ENCODE data around the gene WDR70. TPM values are rescaled to one million over a fixed set of nuclear protein-coding genes. Genes with fewer than 3 reads are reported as not detected.

Gene WDR70
- total and polyA plus RNA-seq, 4 experiments from 2014 or later: 23.5 to 43.2 (median 29.9) TPM

DNA sequence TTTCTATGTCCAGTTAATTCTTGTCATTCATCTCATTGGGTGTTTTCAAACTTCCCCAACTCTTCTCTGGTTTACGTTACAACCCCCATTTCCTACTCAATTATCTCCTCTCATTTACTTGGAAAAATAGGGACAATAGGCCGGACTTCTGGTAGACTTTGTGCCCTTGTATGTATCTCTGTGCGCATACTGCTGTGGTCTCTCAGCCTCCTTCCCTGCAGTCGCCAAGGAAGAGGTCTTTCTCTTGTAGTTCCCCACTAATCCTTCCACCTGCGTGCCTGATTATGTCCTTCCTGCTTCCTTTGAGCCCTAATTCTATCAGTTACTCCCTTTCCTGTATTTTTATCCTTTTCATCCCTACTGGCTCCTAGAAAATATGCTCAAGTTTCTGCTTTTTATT lies 284.4 kb downstream of the WDR70 start:
- H3K4me3 Mint-ChIP-seq: no peak overlapping the region
- no peaks in the 10 kb centered on the region for H3K9me3 Mint-ChIP-seq
- no peaks in the 10 kb centered on the region for H3K27me3 Mint-ChIP-seq
- CTCF ChIA-PET (ENCODE audit: partially characterized antibody): no interaction called here
- Histone ChIP-seq H3K27ac (ENCODE audit: low read depth, low read length) (no peak overlapping the region), H3K36me3 (ENCODE audit: insufficient read depth, low read length) (peaks cover 4% of the 10 kb centered on the region), H3K4me3 (ENCODE audit: low read length in 2 of 2) (no peak overlapping the region), H3K4me1 (ENCODE audit: insufficient read depth, low read length) (no peaks in the 10 kb centered on the region), H3K9me3 (ENCODE audit: control insufficient read depth in 1 of 2, low read length in 2 of 2) (no peaks in the 10 kb centered on the region), H3K27me3 (ENCODE audit: insufficient read depth, low read length) (no peaks in the 10 kb centered on the region)
- peak overlapping the region in 1 of 7 donors; percentile 54 for H3K27ac Mint-ChIP-seq
- peaks cover 0 to 4% (median under 1%) of the 10 kb centered on the region in 4 donors for H3K4me1 Mint-ChIP-seq
- H3K36me3 Mint-ChIP-seq: peaks cover 6 to 39% of the 10 kb centered on the region in 2 donors
- intact Hi-C loops (cut with micrococcal nuclease): no loop called here
- POLR2A ChIA-PET (ENCODE audit: partially characterized antibody): no interaction called here
- no peak for DNase-seq

DNA sequence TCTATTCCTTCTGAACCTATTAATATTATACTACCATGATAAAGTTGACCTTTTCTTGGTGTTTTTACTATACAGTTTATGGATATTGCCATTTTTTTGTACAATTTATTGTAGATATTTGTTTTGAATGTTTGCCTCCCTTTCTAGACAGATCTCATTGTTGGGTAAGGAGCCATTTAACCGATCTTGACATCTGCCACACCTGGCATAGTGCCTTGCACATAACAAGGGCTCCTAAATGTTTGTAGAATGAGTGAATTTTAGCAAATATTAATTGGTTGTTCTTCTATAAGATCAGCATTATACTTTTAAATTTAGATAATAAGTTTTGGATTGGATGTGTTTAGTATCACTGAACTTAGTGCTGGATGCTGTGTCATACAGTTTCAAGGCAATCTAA lies 285.4 kb downstream of the WDR70 start:
- Histone ChIP-seq H3K9me3 (ENCODE audit: control insufficient read depth in 1 of 2, low read length in 2 of 2) (no peaks in the 10 kb centered on the region), H3K27me3 (ENCODE audit: insufficient read depth, low read length) (no peaks in the 10 kb centered on the region), H3K4me1 (ENCODE audit: insufficient read depth, low read length) (no peaks in the 10 kb centered on the region), H3K27ac (ENCODE audit: low read depth, low read length) (no peak overlapping the region), H3K4me3 (ENCODE audit: low read length in 2 of 2) (no peak overlapping the region), H3K36me3 (ENCODE audit: insufficient read depth, low read length) (peaks cover 6% of the 10 kb centered on the region)
- H3K9me3 Mint-ChIP-seq: no peaks in the 10 kb centered on the region
- ChIA-PET CTCF (ENCODE audit: partially characterized antibody) (no interaction called here), POLR2A (ENCODE audit: partially characterized antibody) (no interaction called here)
- no peak overlapping the region for H3K4me3 Mint-ChIP-seq
- H3K27ac Mint-ChIP-seq: no peak overlapping the region
- H3K4me1 Mint-ChIP-seq: peaks cover 0 to 7% (median under 1%) of the 10 kb centered on the region in 4 donors
- intact Hi-C loops (cut with micrococcal nuclease): no loop called here
- H3K36me3 Mint-ChIP-seq: peaks cover 6 to 49% of the 10 kb centered on the region in 2 donors
- no peaks in the 10 kb centered on the region for H3K27me3 Mint-ChIP-seq
- DNase-seq: no peak

DNA sequence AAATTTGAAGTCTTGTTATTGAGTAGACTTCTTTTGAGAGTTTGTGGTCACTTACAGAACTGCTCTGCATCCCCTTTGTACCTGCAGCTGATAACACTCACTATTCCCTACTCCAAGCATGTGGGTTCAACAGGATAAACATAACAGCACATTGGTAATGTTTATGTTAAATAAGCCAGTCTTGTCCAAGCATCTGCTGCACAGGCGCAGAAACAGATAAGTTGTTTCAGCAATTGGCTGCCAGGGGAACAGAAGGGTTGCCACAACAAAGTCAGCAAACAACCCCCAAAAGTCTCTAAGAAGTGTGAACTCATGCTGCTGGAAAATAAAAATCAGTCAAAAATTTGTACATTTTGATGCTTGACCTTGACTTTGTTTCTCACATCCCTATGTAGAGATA lies 286.2 kb downstream of the WDR70 start:
- Mint-ChIP-seq H3K9me3 (no peaks in the 10 kb centered on the region), H3K27ac (no peak overlapping the region), H3K4me3 (no peak overlapping the region), H3K36me3 (peaks cover 6 to 55% of the 10 kb centered on the region in 2 donors), H3K4me1 (peaks cover 2 to 14% (median 5%) of the 10 kb centered on the region in 4 donors), H3K27me3 (no peaks in the 10 kb centered on the region)
- Histone ChIP-seq H3K4me1 (ENCODE audit: insufficient read depth, low read length) (no peaks in the 10 kb centered on the region), H3K9me3 (ENCODE audit: control insufficient read depth in 1 of 2, low read length in 2 of 2) (no peaks in the 10 kb centered on the region), H3K27me3 (ENCODE audit: insufficient read depth, low read length) (no peaks in the 10 kb centered on the region), H3K27ac (ENCODE audit: low read depth, low read length) (no peak overlapping the region), H3K4me3 (ENCODE audit: low read length in 2 of 2) (no peak overlapping the region), H3K36me3 (ENCODE audit: insufficient read depth, low read length) (peaks cover 6% of the 10 kb centered on the region)
- intact Hi-C loops (cut with micrococcal nuclease): no loop called here
- POLR2A ChIA-PET (ENCODE audit: partially characterized antibody): no interaction called here
- CTCF ChIA-PET (ENCODE audit: partially characterized antibody): no interaction called here
- DNase-seq: no peak

DNA sequence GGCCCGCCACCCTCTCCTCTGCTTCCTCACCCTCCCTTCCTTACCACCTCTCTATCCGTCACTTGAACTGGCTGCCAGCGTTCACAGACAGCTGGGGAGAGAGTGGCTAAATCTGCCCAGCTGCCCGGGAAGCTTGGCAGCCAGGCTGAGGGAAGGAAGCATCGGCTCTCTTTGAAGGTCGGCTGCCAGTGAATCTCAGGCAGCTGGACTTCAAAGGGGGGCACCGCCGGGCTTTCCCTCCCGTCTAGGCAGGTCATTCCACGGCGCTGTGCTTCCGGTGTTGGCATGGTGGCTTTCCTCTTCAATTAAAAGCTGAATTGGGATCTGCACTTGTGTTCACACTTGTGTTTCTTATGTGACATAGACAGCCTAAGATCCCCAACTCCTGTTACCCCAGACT lies 286.8 kb downstream of the WDR70 start:
- H3K9me3 ChIP-seq (ENCODE audit: control insufficient read depth in 1 of 2, low read length in 2 of 2): no peaks in the 10 kb centered on the region
- ChIA-PET CTCF (ENCODE audit: partially characterized antibody) (interaction anchor here (0.6 kb wide), 1 partner anchor 150 kb away, joined by 3 read pairs; no protein-coding TSS in a partner anchor), POLR2A (ENCODE audit: partially characterized antibody) (no interaction called here)
- H3K27me3 ChIP-seq (ENCODE audit: insufficient read depth, low read length): no peaks in the 10 kb centered on the region
- Mint-ChIP-seq H3K27me3 (no peaks in the 10 kb centered on the region), H3K27ac (peak overlapping the region in 1 of 7 donors; percentile 74), H3K36me3 (peaks cover 6 to 55% of the 10 kb centered on the region in 2 donors), H3K4me1 (peaks cover 2 to 16% (median 6%) of the 10 kb centered on the region in 4 donors), H3K9me3 (no peaks in the 10 kb centered on the region), H3K4me3 (no peak overlapping the region)
- no peaks in the 10 kb centered on the region for H3K4me1 ChIP-seq (ENCODE audit: insufficient read depth, low read length)
- intact Hi-C loops (cut with micrococcal nuclease): no loop called here
- H3K36me3 ChIP-seq (ENCODE audit: insufficient read depth, low read length): peaks cover 6% of the 10 kb centered on the region
- no peak for DNase-seq
- no peak overlapping the region for H3K4me3 ChIP-seq (ENCODE audit: low read length in 2 of 2)
- H3K27ac ChIP-seq (ENCODE audit: low read depth, low read length): no peak overlapping the region

DNA sequence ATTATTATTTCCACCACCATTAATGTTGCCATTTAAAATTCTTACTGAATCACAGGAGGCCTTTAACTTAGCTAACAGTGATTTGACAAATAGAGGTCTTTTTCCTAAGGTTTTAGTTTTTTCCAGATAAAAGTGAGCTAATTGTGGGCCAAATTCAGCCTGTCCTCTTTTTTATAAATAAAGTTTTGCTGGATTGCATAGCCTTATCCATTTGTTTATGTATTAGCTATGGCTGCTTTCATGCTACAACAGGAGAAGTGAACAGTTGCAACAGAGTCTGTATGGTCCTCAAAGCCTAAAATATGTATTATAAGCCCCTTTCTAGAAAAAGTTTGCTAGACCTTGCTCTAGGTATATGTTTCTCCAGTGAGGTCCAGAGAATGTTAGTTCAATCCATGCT lies 288.3 kb downstream of the WDR70 start:
- DNase-seq: no peak
- Mint-ChIP-seq H3K4me1 (peaks cover 15 to 31% (median 18%) of the 10 kb centered on the region in 4 donors), H3K27me3 (no peaks in the 10 kb centered on the region), H3K36me3 (peaks cover 6 to 48% of the 10 kb centered on the region in 2 donors), H3K9me3 (peaks cover 0 to 2% (median 0%) of the 10 kb centered on the region in 8 donors), H3K27ac (no peak overlapping the region), H3K4me3 (no peak overlapping the region)
- H3K4me3 ChIP-seq (ENCODE audit: low read length in 2 of 2): no peak overlapping the region
- H3K4me1 ChIP-seq (ENCODE audit: insufficient read depth, low read length): peaks cover 12% of the 10 kb centered on the region
- H3K9me3 ChIP-seq (ENCODE audit: control insufficient read depth in 1 of 2, low read length in 2 of 2): no peaks in the 10 kb centered on the region
- no peaks in the 10 kb centered on the region for H3K27me3 ChIP-seq (ENCODE audit: insufficient read depth, low read length)
- intact Hi-C loops (cut with micrococcal nuclease): no loop called here
- CTCF ChIA-PET (ENCODE audit: partially characterized antibody): no interaction called here
- H3K36me3 ChIP-seq (ENCODE audit: insufficient read depth, low read length): peaks cover 6% of the 10 kb centered on the region
- H3K27ac ChIP-seq (ENCODE audit: low read depth, low read length): no peak overlapping the region
- POLR2A ChIA-PET (ENCODE audit: partially characterized antibody): no interaction called here

DNA sequence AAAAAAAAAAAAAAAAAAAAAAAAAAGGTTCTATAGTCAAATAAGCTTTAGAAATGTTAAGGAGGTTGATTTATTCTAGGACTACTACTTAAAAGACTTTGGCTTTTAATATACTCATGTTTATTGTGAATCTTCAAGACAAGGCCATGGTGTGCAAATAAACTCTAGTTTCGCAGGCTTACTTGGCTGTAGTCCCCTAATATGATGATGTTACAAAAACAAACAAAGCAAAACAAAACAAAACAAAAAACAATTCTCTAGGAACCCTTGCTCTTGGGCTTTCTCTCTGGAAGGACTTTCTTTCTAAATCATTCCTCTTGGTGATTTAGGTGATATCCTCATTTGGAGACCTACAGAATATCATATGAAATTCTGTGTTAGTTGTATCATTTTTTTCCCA lies 288.7 kb downstream of the WDR70 start:
- H3K4me1 ChIP-seq (ENCODE audit: insufficient read depth, low read length): peaks cover 15% of the 10 kb centered on the region
- peaks cover 0 to 3% (median 0%) of the 10 kb centered on the region in 8 donors for H3K9me3 Mint-ChIP-seq
- H3K9me3 ChIP-seq (ENCODE audit: control insufficient read depth in 1 of 2, low read length in 2 of 2): no peaks in the 10 kb centered on the region
- no peaks in the 10 kb centered on the region for H3K27me3 ChIP-seq (ENCODE audit: insufficient read depth, low read length)
- ChIA-PET POLR2A (ENCODE audit: partially characterized antibody) (no interaction called here), CTCF (ENCODE audit: partially characterized antibody) (no interaction called here)
- no peak overlapping the region for H3K27ac ChIP-seq (ENCODE audit: low read depth, low read length)
- H3K4me3 Mint-ChIP-seq: no peak overlapping the region
- H3K4me3 ChIP-seq (ENCODE audit: low read length in 2 of 2): no peak overlapping the region
- no peak for DNase-seq
- H3K36me3 ChIP-seq (ENCODE audit: insufficient read depth, low read length): peaks cover 6% of the 10 kb centered on the region
- H3K27ac Mint-ChIP-seq: no peak overlapping the region
- intact Hi-C loops (cut with micrococcal nuclease): no loop called here
- no peaks in the 10 kb centered on the region for H3K27me3 Mint-ChIP-seq
- H3K36me3 Mint-ChIP-seq: peaks cover 6 to 44% of the 10 kb centered on the region in 2 donors
- peaks cover 18 to 34% (median 21%) of the 10 kb centered on the region in 4 donors for H3K4me1 Mint-ChIP-seq

DNA sequence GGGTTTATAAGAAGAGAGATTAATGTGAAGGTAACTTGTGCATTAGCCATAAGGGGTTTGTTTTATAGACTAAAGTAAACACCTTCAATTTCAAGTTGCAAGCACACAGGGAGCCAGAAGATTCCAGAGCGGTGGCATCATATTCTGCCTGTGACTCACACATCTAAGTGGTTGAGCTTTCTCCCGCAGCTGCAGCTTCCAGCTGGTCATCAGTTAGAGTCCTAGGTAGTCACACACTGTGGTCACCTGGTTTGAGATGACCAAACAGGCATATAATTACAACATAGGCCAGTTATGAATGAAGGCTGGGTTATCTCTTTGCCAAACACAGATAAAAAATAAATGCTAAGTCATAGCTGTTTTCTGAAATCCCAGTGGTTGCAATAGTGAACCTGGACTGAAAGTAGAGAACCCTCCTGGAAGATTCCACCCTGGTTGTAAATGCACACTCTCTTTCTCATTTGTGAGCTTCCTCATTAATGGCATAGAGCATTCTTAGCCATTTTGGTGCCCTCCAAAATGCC lies 289.5 kb downstream of the WDR70 start:
- intact Hi-C loops (cut with micrococcal nuclease): no loop called here
- ChIA-PET CTCF (ENCODE audit: partially characterized antibody) (no interaction called here), POLR2A (ENCODE audit: partially characterized antibody) (no interaction called here)
- no peak overlapping the region for H3K4me3 Mint-ChIP-seq
- H3K9me3 Mint-ChIP-seq: peaks cover 0 to 3% (median 0%) of the 10 kb centered on the region in 8 donors
- Histone ChIP-seq H3K4me3 (ENCODE audit: low read length in 2 of 2) (no peak overlapping the region), H3K9me3 (ENCODE audit: control insufficient read depth in 1 of 2, low read length in 2 of 2) (no peaks in the 10 kb centered on the region), H3K27ac (ENCODE audit: low read depth, low read length) (no peak overlapping the region), H3K4me1 (ENCODE audit: insufficient read depth, low read length) (peaks cover 15% of the 10 kb centered on the region), H3K27me3 (ENCODE audit: insufficient read depth, low read length) (no peaks in the 10 kb centered on the region), H3K36me3 (ENCODE audit: insufficient read depth, low read length) (peaks cover 6% of the 10 kb centered on the region)
- H3K4me1 Mint-ChIP-seq: peaks cover 21 to 31% (median 24%) of the 10 kb centered on the region in 4 donors
- DNase-seq: no peak
- H3K27ac Mint-ChIP-seq: no peak overlapping the region
- H3K36me3 Mint-ChIP-seq: peaks cover 6 to 41% of the 10 kb centered on the region in 2 donors
- no peaks in the 10 kb centered on the region for H3K27me3 Mint-ChIP-seq
